OCI-LY7 (cell line): ENCODE measurements around the gene DNM3.

Experiments
- CTCF ChIP-seq: fragments of 200-600 bp; sonication (generic); conservative IDR thresholded peaks from 2 replicates; pipeline ENCODE4 v1.5.1; 2014; ENCODE audit warnings: mild to moderate bottlenecking, antibody characterized with exemption, low read length, moderate library complexity, mixed read lengths
- EZH2phosphoT487 ChIP-seq: fragments of 200-600 bp; sonication (generic); IDR thresholded peaks from 2 replicates; pipeline ENCODE4 v1.6.1; 2018; ENCODE audit warnings: low read depth, borderline replicate concordance, mild to moderate bottlenecking, mixed run types, antibody characterized with exemption, low read length, moderate library complexity, mixed read lengths

- TF ChIP-seq CTCF = no peak
- no peak for TF ChIP-seq EZH2phosphoT487
Observed at GRCh38 chr1:172423336-172423735, 582.0 kb downstream of the DNM3 start.
